GM23338 (cell line): ENCODE measurements around the gene AGRP. TPM values are rescaled to one million over a fixed set of nuclear protein-coding genes. Genes with fewer than 3 reads are reported as not detected.

ENCODE experiments used
- ATAC-seq: fragments of 200-7000 bp; cut with Tn5 transposase; 3 replicates; pipeline ENCODE4 v1.9.1; 2020
- DNase-seq: peaks from one replicate; pipeline ENCODE4 v3.0.0-alpha.2; 2015; ENCODE audit warnings: low spot score
- H2AFZ ChIP-seq: fragments of 200-600 bp; sonication (generic); 2 replicates; pipeline ENCODE4 v1.8.0; 2016; ENCODE audit warnings: antibody characterized with exemption, mild to moderate bottlenecking, moderate library complexity
- H3F3A ChIP-seq: fragments of 200-600 bp; sonication (generic); replicated peaks from 2 replicates; pipeline ENCODE4 v1.8.0; 2017; ENCODE audit warnings: antibody characterized with exemption, mixed run types, low read depth
- H3K27ac ChIP-seq: fragments of 200-600 bp; sonication (generic); 2 replicates; pipeline ENCODE4 v1.6.1; 2016; ENCODE audit warnings: low read depth
- H3K27me3 ChIP-seq: fragments of 200-600 bp; sonication (generic); 2 replicates; pipeline ENCODE4 v1.8.0; 2016; ENCODE audit warnings: mild to moderate bottlenecking, mixed run types, moderate library complexity; ENCODE audit not compliant: insufficient read depth
- H3K36me3 ChIP-seq: fragments of 200-600 bp; sonication (generic); 2 replicates; pipeline ENCODE4 v1.8.0; 2016; ENCODE audit warnings: mild to moderate bottlenecking; ENCODE audit not compliant: insufficient read depth
- H3K4me1 ChIP-seq: fragments of 200-600 bp; sonication (generic); 2 replicates; pipeline ENCODE4 v1.8.0; 2016; ENCODE audit warnings: mild to moderate bottlenecking, moderate library complexity; ENCODE audit not compliant: insufficient read depth
- H3K4me2 ChIP-seq: fragments of 200-600 bp; sonication (generic); 2 replicates; pipeline ENCODE4 v1.7.1; 2017; ENCODE audit warnings: mixed run types
- H3K4me3 ChIP-seq: fragments of 200-600 bp; sonication (generic); 2 replicates; pipeline ENCODE4 v1.6.1; 2016; ENCODE audit warnings: mixed run types
- H3K79me2 ChIP-seq: fragments of 200-600 bp; sonication (generic); replicated peaks from 2 replicates; pipeline ENCODE4 v1.8.0; 2017; ENCODE audit warnings: mild to moderate bottlenecking; ENCODE audit not compliant: insufficient read depth
- H3K9me2 ChIP-seq: fragments of 200-600 bp; sonication (generic); 2 replicates; pipeline ENCODE4 v1.8.0; 2017; ENCODE audit not compliant: insufficient read depth
- H4K20me1 ChIP-seq: fragments of 200-600 bp; sonication (generic); replicated peaks from 2 replicates; pipeline ENCODE4 v1.8.0; 2017; ENCODE audit warnings: mild to moderate bottlenecking; ENCODE audit not compliant: insufficient read depth
- H3K27ac Mint-ChIP-seq: 2 replicates; pipeline ENCODE4 v1.8.0; 2020; ENCODE audit warnings: inconsistent platforms, mild to moderate bottlenecking, moderate library complexity, mixed read lengths
- H3K27me3 Mint-ChIP-seq: 3 replicates; pipeline ENCODE4 v1.8.0; 2022; ENCODE audit warnings: low read depth, mild to moderate bottlenecking, moderate library complexity, mixed read lengths, inconsistent platforms; ENCODE audit not compliant: insufficient read depth, poor library complexity
- H3K36me3 Mint-ChIP-seq: 3 replicates; pipeline ENCODE4 v1.8.0; 2021; ENCODE audit warnings: low read depth, mild to moderate bottlenecking, inconsistent platforms, moderate library complexity, mixed read lengths
- H3K4me1 Mint-ChIP-seq: 3 replicates; pipeline ENCODE4 v1.8.0; 2020; ENCODE audit warnings: mild to moderate bottlenecking, inconsistent platforms, mixed read lengths
- H3K4me3 Mint-ChIP-seq: 3 replicates; pipeline ENCODE4 v1.8.0; 2021; ENCODE audit warnings: moderate library complexity, mild to moderate bottlenecking, inconsistent platforms, mixed read lengths
- H3K9me3 Mint-ChIP-seq: 3 replicates; pipeline ENCODE4 v1.8.0; 2020; ENCODE audit warnings: moderate library complexity, mild to moderate bottlenecking, inconsistent platforms, mixed read lengths
- ETS1 ChIP-seq: IDR thresholded peaks from 2 replicates; pipeline ENCODE4 v1.6.1; 2016; ENCODE audit warnings: antibody characterized with exemption
- EZH2 ChIP-seq: fragments of 200-600 bp; sonication (generic); IDR thresholded peaks from one replicate; pipeline ENCODE4 v1.8.0; 2017; ENCODE audit warnings: antibody characterized with exemption, mild to moderate bottlenecking, low read depth; ENCODE audit not compliant: unreplicated experiment
- EZH2phosphoT487 ChIP-seq: fragments of 200-600 bp; sonication (generic); IDR thresholded peaks from one replicate; pipeline ENCODE4 v1.8.1; 2018; ENCODE audit warnings: antibody characterized with exemption; ENCODE audit not compliant: unreplicated experiment
- JUNB ChIP-seq: IDR thresholded peaks from one replicate; pipeline ENCODE4 v1.6.1; 2016; ENCODE audit warnings: antibody characterized with exemption; ENCODE audit not compliant: unreplicated experiment
- NANOG ChIP-seq: IDR thresholded peaks from 2 replicates; pipeline ENCODE4 v1.6.1; 2016; ENCODE audit warnings: antibody characterized with exemption, borderline replicate concordance
- POLR2AphosphoS5 ChIP-seq: IDR thresholded peaks from 2 replicates; pipeline ENCODE4 v1.6.1; 2016; ENCODE audit warnings: antibody characterized with exemption, low read depth
- ZNF114 ChIP-seq: fragments of 250-450 bp; sonication (Bioruptor Pico); IDR thresholded peaks from 2 replicates; pipeline ENCODE4 v1.5.0; 2020; ENCODE audit warnings: mild to moderate bottlenecking, moderate library complexity
- ZNF331 ChIP-seq: fragments of 250-450 bp; sonication (Bioruptor Pico); IDR thresholded peaks from 2 replicates; pipeline ENCODE4 v1.5.0; 2020; ENCODE audit warnings: low read depth, mild to moderate bottlenecking, moderate library complexity
- polyA plus RNA-seq: library from polyadenylated mRNA; unstranded; fragments of >200 nt; fragmentation: Nextera tagmentation; extraction: Ambion mirVana; gene quantifications from 2 replicates; pipeline ENCODE4 v1.2.1, GENCODE V29; 2016
- total RNA-seq: library from RNA; depleted of rRNA; stranded (reverse); fragments of >200 nt; shearing (Covaris generic); gene quantifications from 2 replicates; pipeline ENCODE4 v1.2.3, GENCODE V29; 2014
- TF ChIP-seq, protein P1 (sequence below): fragments of 250-450 bp; sonication (Bioruptor Pico); IDR thresholded peaks from 2 replicates; pipeline ENCODE4 v1.5.0; 2020; ENCODE audit warnings: mild to moderate bottlenecking, moderate library complexity

Gene AGRP
- total and polyA plus RNA-seq, 2 experiments from 2014 or later = not detected

- Histone ChIP-seq H3K27me3 (no peaks in the 10 kb centered on the region), H3K79me2 (no peaks in the 10 kb centered on the region), H3K9me2 (no peaks in the 10 kb centered on the region), H3K36me3 (peaks cover 3% of the 10 kb centered on the region; the same call in 1 of the 2 replicates), H3K4me2 (no peak overlapping the region), H3K4me1 (peaks cover 6% of the 10 kb centered on the region; the same call in 1 of the 2 replicates), H3K27ac (no peak overlapping the region), H3K4me3 (no peak overlapping the region), H3F3A (no peaks in the 10 kb centered on the region), H4K20me1 (no peaks in the 10 kb centered on the region), H2AFZ (no peak overlapping the region)
- Mint-ChIP-seq H3K4me3 (no peak overlapping the region), H3K27me3 (peaks cover 16% of the 10 kb centered on the region), H3K36me3 (peaks cover 16% of the 10 kb centered on the region), H3K9me3 (peaks cover under 1% of the 10 kb centered on the region; the same call in 1 of the 3 replicates), H3K4me1 (peaks cover 21% of the 10 kb centered on the region), H3K27ac (no peak overlapping the region)
- DNase-seq (no peak), ATAC-seq (no peak)
- no peak for TF ChIP-seq ZNF114 (CRISPR knock-in tag)
- TF ChIP-seq EZH2phosphoT487 = no peak
- no peak for TF ChIP-seq ETS1
- TF ChIP-seq JUNB = no peak
- TF ChIP-seq EZH2 = no peak
- TF ChIP-seq, protein P1, sequence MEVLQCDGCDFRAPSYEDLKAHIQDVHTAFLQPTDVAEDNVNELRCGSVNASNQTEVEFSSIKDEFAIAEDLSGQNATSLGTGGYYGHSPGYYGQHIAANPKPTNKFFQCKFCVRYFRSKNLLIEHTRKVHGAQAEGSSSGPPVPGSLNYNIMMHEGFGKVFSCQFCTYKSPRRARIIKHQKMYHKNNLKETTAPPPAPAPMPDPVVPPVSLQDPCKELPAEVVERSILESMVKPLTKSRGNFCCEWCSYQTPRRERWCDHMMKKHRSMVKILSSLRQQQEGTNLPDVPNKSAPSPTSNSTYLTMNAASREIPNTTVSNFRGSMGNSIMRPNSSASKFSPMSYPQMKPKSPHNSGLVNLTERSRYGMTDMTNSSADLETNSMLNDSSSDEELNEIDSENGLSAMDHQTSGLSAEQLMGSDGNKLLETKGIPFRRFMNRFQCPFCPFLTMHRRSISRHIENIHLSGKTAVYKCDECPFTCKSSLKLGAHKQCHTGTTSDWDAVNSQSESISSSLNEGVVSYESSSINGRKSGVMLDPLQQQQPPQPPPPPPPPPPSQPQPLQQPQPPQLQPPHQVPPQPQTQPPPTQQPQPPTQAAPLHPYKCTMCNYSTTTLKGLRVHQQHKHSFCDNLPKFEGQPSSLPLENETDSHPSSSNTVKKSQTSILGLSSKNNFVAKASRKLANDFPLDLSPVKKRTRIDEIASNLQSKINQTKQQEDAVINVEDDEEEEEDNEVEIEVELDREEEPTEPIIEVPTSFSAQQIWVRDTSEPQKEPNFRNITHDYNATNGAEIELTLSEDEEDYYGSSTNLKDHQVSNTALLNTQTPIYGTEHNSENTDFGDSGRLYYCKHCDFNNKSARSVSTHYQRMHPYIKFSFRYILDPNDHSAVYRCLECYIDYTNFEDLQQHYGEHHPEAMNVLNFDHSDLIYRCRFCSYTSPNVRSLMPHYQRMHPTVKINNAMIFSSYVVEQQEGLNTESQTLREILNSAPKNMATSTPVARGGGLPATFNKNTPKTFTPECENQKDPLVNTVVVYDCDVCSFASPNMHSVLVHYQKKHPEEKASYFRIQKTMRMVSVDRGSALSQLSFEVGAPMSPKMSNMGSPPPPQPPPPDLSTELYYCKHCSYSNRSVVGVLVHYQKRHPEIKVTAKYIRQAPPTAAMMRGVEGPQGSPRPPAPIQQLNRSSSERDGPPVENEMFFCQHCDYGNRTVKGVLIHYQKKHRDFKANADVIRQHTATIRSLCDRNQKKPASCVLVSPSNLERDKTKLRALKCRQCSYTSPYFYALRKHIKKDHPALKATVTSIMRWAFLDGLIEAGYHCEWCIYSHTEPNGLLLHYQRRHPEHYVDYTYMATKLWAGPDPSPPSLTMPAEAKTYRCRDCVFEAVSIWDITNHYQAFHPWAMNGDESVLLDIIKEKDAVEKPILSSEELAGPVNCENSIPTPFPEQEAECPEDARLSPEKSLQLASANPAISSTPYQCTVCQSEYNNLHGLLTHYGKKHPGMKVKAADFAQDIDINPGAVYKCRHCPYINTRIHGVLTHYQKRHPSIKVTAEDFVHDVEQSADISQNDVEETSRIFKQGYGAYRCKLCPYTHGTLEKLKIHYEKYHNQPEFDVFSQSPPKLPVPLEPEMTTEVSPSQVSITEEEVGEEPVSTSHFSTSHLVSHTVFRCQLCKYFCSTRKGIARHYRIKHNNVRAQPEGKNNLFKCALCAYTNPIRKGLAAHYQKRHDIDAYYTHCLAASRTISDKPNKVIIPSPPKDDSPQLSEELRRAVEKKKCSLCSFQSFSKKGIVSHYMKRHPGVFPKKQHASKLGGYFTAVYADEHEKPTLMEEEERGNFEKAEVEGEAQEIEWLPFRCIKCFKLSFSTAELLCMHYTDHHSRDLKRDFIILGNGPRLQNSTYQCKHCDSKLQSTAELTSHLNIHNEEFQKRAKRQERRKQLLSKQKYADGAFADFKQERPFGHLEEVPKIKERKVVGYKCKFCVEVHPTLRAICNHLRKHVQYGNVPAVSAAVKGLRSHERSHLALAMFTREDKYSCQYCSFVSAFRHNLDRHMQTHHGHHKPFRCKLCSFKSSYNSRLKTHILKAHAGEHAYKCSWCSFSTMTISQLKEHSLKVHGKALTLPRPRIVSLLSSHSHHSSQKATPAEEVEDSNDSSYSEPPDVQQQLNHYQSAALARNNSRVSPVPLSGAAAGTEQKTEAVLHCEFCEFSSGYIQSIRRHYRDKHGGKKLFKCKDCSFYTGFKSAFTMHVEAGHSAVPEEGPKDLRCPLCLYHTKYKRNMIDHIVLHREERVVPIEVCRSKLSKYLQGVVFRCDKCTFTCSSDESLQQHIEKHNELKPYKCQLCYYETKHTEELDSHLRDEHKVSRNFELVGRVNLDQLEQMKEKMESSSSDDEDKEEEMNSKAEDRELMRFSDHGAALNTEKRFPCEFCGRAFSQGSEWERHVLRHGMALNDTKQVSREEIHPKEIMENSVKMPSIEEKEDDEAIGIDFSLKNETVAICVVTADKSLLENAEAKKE (CRISPR knock-in tag) = no peak
- TF ChIP-seq ZNF331 = no peak
- TF ChIP-seq NANOG = no peak
- no peak for TF ChIP-seq POLR2AphosphoS5
Observed at GRCh38 chr16:67437513-67437912, 45.8 kb downstream of the AGRP start.
